GM18951 (cell line): ENCODE data around the gene PHF21B.
"Not testable (repeated sequence)": the region's sequence is repeated elsewhere in the genome, so short reads cannot be mapped to it uniquely, and the experiment has no call there.

Experiments
- POLR2A ChIP-seq: IDR thresholded peaks from 4 replicates; pipeline ENCODE4 v1.6.1; 2011; ENCODE audit warnings: mild to moderate bottlenecking; ENCODE audit not compliant: insufficient read length, insufficient read depth; ENCODE audit errors: extremely low read depth
- in situ Hi-C: fragments of 300-500 bp; cut with MboI; formaldehyde crosslinking; loops from one replicate; pipeline ENCODE4 v1.12.0; 2022; ENCODE audit warnings: low sequenced_read_pairs, mixed read lengths, inconsistent platforms; ENCODE audit not compliant: unreplicated experiment

PHF21B gene

DNA sequence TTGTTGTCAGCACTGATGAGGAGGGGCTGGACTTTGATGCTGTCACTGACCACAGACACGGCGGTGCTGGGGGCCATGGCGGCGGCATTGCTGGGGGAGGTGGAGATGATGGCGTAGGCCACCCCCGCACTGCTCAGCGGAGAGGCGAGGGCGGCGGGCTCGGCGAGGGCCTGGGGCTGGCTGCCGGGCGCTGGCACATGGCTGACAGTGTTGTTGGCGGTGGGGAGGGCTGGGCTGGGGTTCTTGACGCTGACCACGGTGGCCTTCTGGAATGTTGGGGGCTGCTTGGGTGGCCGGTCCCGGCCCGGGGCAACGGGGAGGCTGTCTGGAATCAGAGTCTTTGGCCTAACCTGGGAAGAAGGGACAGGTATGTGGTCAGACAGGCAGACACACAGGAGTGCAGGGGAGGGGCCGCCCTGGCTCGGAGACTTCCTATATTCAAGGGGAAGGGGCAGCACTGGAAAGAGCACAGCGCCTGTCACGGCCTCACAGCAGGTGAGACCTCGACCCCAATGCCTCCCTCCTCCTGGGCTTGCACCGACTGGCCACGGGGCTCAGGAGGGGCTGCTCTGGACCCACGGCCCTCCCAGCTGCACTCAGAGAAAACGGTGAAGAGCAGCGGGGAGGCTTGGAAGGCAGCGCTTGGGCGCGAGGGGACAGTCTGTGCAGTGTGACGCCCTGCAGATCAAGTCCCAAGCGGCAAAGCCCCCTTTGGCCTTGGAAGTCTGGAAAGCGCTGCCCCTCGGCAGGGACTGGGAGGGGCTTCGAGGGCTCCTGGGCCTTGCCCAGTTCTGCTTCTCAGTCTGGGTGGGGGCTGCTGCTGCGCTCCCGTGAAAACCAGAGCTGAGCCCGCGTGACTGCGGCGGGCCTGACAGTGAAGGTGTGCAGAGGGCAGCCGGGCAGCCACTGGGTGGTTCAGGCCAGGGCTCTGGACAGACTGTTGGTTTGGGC lies 93.2 kb downstream of the PHF21B start:
- in situ Hi-C loops, result no loop called here
- no peak for TF ChIP-seq POLR2A

DNA sequence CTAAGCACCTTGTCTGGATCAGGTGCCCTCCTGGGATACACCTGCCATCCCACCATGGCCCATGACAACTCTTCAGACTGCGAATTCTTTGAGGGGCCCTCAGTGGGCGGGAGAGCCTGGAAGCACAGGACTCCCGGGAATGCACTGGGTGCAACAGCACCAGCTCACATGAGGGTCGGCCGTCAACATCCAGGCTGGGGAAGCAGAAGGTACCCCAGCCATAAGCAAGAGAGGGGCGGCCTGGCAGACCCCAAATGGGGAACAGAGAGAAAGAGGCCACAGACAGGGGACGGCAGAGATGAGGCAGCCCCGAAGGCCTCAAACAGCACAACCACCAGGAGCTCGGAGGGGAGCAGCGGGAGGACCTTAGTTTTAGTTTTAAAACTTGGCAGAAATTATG lies 94.4 kb downstream of the PHF21B start:
- no peak for TF ChIP-seq POLR2A
- in situ Hi-C loops, result no loop called here

DNA sequence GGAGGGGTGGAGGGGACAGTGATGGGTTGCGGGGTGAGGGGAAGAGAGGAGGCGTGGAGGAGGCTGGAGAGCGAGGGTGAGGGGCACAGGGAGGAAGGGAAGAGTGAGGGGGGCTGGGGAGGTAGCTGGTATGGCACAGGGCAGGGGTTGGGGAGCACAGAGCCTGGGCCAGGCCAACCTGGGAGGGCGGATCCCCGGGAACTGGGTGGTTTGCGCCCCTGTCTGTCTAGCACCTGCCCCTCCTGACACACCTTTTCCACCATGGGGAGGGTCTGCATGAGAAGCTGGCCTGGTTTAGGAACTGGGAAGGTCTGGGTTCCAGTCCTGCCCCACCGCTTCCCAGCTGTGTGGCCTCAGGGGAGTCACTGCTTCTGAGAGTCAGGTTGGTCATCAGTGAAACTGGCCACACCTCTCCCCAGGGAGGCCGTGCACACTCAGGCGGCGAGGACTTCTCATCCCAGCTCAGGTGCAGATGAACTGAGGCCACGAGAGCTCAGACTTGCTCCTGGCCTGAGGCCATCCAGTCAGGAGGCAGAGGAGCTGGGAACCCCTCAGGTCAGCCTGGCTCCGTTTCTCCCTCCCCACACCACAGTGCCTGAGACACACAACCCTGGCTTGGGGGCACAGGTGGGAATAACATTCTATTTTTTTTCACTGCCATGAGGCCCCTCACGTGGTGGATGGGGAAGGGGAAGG lies 95.6 kb downstream of the PHF21B start:
- in situ Hi-C loops, result no loop called here

DNA sequence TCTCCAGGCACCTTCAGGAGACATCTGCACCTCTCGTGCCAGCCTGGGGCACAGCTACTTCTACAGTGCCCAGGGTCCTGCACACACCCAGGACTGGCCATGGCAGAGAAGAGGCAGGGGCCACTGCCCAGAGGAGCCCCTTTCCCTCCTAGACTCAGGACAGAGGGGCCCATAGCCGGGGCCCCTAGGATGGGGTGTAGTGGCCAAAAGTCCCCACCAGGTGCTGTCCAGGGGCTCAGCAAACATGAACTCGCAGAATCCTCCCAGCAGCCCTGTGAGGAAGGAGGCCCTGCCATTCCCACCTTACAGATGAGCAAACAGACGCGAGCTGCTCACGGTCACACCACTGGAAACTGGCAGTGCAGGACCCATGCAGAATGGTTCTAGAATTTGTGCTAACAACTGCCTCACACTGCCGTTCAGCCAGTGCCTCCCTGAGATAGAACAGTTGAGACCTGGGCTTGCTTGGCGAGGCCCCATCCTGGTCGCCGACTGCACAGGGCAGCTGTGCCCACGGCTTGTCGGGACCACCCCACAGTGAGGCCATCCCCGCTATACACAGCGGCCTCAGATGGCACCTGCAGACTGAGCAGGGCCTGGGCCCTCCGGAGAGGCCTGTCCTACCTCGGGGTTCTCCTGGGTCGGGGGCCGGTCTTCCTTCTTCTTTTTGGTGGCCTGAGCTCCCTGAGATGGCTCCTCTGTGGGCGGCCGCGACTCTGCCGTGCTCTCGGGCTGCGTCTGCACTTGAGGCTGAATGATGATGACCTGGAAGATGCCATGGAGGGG lies 96.4 kb downstream of the PHF21B start:
- no peak for TF ChIP-seq POLR2A
- in situ Hi-C loops, result no loop called here

More for the DNA sequence above, 95.6 kb downstream of the PHF21B start:
- TF ChIP-seq POLR2A, result no peak

DNA sequence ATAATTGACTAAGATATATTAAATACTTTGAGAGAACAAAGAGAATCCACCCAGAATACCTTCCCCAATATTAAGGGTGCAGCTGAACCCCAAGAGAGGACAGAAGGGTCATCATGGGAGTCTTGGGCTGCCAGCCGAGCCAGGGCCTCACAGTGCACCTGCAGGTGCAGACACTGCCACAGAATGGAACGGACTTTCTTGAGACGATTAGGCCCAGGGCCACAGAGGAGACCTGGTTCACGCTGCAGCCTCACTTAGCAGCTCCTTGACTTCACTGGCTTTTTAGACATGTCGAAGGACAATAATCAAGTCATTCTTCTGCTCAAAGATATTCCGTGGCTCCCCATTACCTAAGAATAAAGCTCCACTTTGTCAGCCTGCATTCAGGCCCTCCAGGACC lies 100.6 kb downstream of the PHF21B start:
- in situ Hi-C loops, result no loop called here
- TF ChIP-seq POLR2A, result no peak

GRCh38 chr22:44907765-44908737 lies 101.8 kb downstream of the PHF21B start:
- in situ Hi-C loops, result no loop called here
- TF ChIP-seq POLR2A, result no peak

DNA sequence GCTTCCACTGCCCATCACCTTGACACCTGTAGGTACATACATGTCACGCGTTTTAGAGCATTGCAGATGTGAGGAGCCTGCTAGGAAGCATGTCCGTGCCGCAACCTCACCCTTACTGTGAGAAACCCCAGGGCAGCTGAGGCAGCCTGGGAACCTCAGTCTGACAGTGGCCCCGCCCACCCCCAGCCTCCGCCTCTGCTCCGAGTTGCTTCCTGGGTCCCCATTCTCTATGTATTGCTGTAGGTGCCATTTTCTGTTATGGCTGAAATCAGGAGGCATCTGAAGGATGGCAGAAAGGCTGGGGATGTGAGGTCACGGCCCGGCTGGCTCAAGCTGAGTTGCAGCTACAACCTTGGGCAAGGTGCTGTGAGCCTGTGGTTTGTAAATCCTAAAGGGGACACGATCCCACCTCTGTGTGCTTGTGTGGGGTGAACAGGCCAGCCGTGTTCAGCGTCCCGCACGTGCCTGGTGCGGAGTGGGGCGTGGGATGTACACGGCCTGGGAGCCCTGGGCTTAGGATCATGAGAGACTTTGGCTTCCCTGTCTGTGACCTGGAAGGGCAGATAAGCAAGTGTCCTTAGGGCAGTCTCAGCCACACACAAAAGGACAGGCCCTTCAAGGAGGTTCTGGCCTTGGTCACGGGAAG lies 102.7 kb downstream of the PHF21B start:
- no peak for TF ChIP-seq POLR2A
- in situ Hi-C loops, result no loop called here

DNA sequence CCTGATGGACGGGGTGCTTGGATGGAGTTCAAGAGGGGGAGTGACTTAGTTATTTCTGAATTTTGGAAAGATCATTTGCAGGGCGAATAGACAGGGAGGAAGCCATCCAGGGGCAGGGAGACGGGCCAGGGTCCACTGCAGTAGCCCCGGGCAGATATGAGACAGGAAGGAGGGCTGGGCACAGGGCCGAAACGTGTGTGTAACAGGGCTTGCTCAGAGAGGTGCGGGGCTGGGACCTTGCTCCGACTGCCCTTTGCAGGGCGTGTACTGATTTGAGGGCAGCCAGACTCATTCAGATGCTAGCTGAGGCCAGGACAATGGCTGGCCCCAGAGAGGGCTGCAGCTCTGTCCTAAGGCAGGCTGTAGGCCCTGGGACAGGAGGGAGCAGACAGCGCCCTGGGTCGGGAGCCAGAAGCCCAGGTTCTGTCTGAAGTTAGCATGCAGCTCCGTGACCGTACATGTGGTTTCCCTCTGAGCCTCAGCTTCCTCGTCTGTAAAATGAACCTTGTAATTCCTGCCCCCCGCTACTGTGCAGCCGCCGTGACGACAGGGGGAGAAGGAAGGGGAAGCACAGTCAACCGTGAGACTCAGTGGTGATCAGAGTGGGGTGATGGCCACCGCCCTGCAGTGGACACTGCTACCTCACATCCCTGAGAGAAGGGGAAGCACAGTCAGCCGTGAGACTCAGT lies 103.4 kb downstream of the PHF21B start:
- no peak for TF ChIP-seq POLR2A
- in situ Hi-C loops, result no loop called here

DNA sequence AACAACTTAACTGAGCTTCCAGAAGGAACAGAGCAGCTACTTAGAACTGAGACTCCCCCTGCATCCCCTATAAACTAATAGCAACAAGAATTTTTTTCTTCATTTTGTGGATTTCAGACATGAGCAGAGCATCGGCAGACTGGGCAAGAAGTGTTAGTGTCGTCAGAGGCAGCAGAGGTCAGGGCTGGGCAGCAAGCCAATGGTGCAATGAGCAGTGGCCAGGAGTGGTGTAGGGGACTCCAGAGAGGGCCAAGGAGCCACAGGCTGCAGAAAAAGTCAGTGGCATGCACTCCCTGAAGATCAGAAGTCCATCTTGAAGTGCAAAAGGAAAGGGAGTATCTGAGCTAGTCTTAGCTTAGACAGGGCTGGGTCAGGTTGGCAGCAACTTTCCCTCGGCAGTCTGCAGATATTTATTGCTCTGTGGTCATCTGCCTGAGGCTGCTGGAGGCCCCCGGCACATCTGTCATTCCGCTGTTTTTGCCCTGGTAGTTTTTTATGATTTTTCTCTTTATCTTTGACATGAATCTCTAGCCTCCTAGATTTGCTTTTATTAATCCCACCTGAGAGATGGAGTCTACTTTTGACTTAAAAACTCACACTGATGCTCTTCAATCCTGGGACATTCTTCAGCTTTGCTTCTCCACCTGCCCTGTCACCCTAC lies 105.2 kb downstream of the PHF21B start:
- in situ Hi-C loops, result not testable (repeated sequence)

- in situ Hi-C loops, result not testable (repeated sequence)
These were observed 106.6 kb downstream of the PHF21B start for GRCh38 chr22:44903164-44903563.

DNA sequence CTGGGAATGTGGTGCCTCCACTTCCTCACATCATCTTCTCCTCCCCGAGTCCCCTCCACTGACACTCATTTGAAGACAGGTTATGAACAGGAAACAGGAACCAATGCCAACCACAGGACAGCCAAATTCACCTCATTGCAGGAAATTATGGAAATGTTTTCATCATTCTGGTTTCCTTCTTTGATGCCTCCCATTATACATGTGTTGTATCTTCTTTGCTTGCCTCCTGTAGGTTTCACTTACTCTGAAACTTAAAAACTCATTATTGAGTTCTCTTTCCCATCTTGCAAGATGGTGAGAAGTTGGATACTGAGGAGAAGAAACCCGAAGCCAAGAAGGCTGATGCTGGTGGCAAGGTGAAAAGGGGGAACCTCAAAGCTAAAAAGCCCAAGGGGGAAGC lies 108.5 kb downstream of the PHF21B start:
- TF ChIP-seq POLR2A, result no peak
- in situ Hi-C loops, result no loop called here

DNA sequence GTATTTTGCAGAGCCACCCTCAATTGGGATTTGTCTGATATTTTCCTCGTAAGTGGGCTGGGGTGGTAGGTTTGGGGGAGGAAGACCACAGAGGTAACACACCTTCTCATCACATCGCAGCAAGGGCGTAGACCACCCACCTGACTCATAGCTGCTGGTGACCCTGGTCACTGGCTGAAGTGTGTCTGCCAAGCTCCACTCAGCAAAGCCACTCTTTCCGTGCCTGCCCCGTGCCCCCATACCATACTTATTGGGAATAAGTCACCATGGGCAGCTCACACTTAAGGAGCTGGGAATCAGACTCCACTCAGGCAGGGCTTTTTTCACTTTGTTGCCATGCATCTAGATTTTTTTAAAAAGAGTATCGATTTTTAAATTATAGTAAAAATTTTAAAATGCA lies 111.6 kb downstream of the PHF21B start:
- TF ChIP-seq POLR2A, result no peak
- in situ Hi-C loops, result no loop called here
